Glomerular endothelial cell (primary cell): ENCODE data around the gene TMEM145. TPM values are rescaled to one million over a fixed set of nuclear protein-coding genes. Genes with fewer than 3 reads are reported as not detected.
A peak's percentile ranks its signal among the peaks of the same experiment; 100 is the strongest.
"Not testable (repeated sequence)": the region's sequence is repeated elsewhere in the genome, so short reads cannot be mapped to it uniquely, and the experiment has no call there.

ENCODE experiments used
- DNase-seq: peaks from one replicate; pipeline ENCODE4 v3.0.0-alpha.2; 2011; ENCODE audit warnings: low read depth, low spot score; ENCODE audit errors: extremely low read depth
- total RNA-seq: library from RNA; depleted of rRNA; stranded (reverse); fragments of >200 nt; gene quantifications from 2 replicates; pipeline ENCODE4 v1.2.3, GENCODE V29; 2015

TMEM145 gene
- total RNA-seq, 1 donor from 2014 or later, result not detected

- no peak for DNase-seq
Observed at GRCh38 chr19:42312370-42312769, 739 bp upstream of the TMEM145 start.

GRCh38 chr19:42313840-42314755, 989 bp downstream of the TMEM145 start:
- no peak for DNase-seq

DNA sequence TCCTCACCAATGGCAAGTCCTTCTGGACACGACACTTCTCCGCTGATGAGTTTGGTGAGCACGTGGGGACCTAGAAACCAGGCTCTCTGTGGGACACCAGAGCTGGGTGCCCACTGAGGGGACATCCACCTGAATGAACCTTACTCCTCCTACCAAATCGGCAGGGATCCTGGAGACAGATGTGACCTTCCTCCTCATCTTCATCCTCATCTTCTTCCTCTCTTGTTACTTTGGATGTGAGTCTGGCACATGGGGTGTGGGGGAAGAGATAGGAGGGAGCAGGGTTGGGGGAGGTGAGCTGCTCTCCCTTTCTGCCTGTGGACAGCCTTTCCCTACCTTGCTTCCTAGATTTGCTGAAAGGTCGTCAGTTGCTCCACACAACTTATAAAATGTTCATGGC, 1.9 kb downstream of the TMEM145 start:
- no peak for DNase-seq

DNA sequence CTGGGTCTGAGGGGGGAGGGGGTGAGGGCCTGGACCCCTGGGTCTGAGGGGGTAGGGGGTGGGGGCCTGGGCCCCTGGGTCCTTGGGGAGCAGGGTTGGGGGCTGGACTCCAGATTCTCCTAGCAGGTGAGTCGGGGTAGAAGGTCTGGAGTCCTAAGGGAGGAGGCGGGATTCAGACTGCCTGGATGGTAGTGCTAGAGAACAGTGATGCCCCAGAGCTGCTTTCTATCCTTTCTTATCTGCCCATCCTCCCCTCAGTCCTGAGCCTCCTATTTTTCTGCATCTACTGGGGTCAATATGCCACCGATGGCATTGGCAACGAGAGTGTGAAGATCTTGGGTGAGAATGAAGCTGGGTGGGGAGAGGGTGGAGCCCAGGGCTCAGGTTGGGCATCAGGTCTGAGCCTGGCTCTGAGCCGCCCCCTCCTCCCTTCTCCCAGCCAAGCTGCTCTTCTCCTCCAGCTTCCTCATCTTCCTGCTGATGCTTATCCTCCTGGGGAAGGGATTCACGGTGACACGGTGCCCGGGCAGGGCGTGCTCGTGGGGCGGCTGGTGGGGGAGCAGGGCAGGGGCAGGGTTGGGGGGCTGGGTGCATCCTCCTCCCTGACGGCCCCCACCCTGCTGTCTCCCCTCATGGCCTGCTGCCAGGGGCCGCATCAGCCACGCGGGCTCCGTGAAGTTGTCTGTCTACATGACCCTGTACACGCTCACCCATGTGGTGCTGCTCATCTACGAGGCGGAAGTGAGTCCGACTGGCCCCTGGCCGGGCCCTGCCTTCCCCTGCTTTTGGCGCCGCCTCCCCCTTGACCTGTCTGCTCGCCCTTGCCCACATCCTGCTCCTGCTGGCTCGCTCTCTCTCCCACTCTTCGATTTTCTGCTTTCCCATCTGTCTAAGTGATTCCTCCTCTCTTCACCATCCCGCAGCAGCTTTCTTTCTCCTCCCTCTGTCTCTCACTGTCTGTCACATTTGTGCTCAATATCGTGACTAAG, 3.4 kb downstream of the TMEM145 start:
- no peak for DNase-seq

- DNase-seq, result no peak
Observed at GRCh38 chr19:42317535-42317934, 4.4 kb downstream of the TMEM145 start.

- DNase-seq, result no peak
Observed at GRCh38 chr19:42322305-42322704, 9.2 kb downstream of the TMEM145 start.

- DNase-seq, result no peak
Observed at GRCh38 chr19:42323473-42323851, 10.4 kb downstream of the TMEM145 start.

GRCh38 chr19:42323852-42324654, 10.9 kb downstream of the TMEM145 start:
- DNase-seq, result no peak

DNA sequence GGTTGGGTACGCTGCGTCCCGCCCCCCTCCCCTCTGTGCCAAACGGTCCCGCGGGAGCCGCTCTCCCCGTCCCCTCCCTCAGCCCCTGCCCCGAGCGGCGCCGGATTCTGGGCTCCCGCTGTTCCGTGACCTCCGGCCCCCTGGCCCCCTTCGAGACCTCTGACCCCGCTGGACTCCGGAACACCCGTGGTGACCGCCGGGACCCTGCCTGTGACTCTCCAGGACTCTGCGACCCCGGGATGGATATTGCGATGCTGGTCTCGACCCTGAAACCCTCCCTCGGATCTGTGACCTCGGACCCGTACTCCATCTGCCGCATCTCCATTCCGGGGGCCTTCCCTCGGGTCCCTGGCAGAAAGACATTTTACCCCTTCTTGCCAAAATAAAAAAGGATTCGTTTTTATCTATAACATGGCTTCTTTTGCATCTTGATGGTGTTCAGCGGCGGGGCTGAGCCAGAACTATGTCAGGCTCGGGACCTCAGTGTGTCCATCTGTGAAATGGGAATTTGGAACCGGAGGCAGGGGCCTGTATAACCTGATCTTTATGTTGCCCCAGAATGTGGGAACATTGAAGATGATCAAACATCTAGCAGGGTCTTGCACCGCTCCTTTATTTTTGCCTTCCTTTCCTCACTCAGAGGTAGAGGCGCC, 11.7 kb downstream of the TMEM145 start:
- no peak for DNase-seq

DNA sequence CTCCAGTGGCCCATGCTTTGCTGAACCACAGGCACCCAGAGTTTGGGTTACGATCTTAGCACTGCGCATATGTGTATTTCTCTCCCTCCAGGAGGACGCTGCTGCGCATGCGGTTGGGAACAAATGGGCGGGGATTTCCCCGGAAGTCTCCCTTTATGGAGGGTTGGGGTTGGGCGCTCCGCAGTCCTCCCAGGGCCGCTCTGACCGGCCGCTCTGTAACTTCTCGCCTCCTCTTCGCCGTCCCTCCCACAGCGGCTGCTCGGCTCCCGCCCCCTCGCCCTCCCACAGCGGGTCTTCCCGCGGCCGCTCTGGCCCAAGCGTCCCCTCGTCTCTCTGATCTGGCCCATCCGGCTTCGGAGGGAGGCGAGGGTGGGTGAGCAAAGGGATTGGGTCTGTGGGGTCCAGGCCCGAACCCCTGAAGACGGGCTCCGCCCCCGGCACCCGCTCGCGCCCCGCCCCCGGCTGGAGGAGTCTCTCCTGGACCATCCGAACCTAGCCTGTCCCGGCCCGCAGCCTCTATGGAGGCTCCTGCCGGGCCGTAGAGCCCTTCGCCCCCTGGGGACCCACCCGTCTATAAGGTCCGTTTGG, 12.3 kb downstream of the TMEM145 start, which contains the start of gene MEGF8:
Gene MEGF8, plus strand, starts transcription at position 328 of the 588 bp plus-strand sequence. CDS start 609 bp downstream, outside the sequence.
- DNase-seq, result peak; percentile 96

DNA sequence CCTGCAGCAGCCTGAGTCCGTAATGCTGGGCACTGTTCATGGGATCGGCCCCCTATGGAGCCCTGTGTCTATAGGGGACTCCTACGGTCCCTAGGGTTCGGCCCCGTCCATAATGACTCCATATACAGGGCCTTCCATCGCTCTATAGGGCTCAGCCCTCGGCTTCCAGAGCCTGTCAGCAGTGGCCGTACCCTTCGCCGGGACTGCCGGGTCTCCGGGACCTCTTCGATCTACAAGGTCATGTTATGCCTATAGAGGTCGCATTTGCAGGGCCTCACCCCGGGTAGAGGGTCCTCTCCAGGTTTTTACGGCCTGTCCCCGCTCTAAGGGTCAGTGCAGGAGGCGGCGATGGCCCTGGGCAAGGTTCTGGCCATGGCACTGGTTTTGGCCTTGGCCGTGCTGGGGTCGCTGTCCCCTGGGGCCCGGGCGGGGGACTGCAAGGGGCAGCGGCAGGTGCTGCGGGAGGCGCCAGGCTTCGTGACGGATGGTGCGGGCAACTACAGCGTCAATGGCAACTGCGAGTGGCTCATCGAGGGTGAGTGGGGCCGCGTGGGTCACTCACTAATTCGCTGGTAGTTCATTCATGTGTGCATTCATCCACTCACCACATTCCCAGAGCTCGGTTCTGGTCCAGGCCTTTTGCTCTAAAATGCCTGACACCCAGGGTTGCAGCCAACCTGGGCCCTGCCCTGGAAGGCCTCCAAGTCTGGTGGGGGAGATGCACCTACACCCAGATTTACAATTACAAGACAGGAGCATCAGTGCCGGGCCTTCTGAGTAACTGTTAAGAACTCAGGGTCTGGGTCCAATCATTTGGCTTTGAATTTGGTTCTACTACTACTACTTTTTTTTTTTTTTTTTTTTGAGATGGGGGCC, 13.0 kb downstream of the TMEM145 start:
- no peak for DNase-seq

DNA sequence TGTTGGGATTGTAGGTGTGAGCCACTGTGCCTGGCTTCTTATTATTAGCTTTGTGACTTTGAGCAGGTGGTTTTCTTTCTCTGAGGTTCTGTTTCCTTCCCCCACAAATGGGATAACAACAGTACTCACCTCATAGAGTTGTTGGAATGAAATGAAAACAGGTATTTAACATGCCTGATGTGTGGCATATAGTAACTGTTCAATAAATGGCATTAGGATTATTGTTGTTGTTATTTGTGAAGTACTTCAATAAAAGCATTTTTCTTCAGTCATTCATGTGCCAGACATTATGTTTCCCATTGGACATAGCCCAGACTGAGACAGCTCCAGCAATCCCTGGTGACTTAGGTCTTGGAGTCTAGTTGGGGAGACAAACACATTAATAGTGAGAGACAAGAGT, 13.9 kb downstream of the TMEM145 start:
- DNase-seq, result no peak

DNA sequence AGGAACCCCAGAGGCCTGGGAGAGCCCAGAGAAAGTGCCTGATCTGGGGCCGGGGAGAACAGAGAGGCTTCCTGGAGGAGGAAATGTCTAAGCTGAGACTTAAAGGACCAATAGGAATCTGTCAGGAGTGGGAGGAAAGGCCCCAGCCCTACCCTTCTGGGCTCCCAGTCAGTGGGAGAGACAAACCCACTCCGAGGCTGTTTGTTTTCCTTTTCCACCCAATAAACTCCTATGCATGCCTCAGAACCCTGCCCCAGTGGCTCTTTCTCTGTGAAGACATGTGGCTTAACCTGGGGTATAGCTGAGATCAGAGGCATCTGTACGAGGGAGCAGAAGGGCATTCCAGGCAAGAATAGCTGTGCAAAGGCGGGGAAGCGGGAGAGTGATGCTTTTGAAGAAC, 14.3 kb downstream of the TMEM145 start:
- no peak for DNase-seq

GRCh38 chr19:42328106-42328505, 15.0 kb downstream of the TMEM145 start:
- no peak for DNase-seq

DNA sequence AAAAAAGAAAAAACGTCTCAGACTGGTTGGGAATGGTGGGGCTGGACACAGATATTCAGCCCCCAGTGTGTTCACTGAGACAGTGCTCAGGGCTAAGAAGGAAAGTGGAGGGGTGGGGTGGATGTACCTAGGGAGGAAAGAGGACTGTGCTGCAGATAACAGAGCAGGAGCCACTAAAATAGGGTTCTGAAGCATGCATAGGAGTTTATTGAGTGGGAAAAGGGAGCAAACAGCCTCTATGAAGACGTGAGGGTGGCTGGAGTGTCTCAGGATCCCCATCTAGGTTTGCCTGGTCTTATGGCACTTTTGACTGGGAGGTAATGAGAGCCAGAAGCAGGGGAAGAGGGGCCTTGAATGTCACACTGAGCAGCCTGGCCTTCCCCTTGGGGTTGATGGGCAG, 15.7 kb downstream of the TMEM145 start:
- DNase-seq, result no peak

DNA sequence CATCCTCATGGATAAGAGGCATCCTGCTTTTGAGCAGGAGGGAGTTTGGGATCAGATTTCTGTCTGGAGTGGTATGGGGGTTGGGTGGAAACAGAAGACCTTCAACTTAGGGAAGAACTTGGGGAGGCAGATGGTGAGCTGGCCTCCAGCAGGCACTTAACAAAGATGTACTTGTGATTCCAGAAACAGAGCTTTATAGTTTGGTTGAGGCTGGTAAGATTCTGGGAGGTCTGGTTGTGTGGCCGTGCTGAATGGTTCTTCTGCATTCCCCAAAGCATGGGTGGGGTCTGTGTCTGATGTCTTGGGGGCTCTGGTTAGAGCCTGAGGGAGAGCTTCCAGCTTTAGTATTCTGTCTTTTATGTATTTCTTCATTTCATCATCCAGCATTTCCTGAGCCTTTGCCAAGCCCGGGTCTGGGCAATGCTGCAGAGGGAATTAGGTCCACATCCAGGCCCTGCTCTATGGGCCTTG, 17.2 kb downstream of the TMEM145 start:
- DNase-seq, result no peak

DNA sequence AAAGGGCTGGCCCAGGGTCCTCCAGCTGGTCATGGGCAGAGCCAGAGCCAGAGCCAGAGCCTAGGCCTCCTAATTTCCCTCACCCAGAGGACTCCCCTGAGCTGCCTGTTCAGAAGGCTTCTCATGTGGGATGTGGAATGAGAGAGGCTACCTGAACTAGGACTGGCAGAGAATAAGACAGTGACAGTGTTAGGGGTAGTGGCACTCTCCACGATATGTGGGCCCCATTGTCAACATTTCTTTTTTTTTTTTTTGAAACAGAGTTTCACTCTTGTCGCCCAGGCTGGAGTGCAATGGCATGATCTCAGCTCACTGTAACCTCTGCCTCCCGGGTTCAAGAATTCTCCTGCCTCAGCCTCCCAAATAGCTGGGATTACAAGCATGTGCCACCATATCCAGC, 18.2 kb downstream of the TMEM145 start:
- not testable (repeated sequence) for DNase-seq

- DNase-seq, result no peak
Observed at GRCh38 chr19:42332059-42332458, 18.9 kb downstream of the TMEM145 start.

GRCh38 chr19:42333018-42333417, 19.9 kb downstream of the TMEM145 start:
- no peak for DNase-seq
